ENCODE results near the gene MCTS1.

DNA sequence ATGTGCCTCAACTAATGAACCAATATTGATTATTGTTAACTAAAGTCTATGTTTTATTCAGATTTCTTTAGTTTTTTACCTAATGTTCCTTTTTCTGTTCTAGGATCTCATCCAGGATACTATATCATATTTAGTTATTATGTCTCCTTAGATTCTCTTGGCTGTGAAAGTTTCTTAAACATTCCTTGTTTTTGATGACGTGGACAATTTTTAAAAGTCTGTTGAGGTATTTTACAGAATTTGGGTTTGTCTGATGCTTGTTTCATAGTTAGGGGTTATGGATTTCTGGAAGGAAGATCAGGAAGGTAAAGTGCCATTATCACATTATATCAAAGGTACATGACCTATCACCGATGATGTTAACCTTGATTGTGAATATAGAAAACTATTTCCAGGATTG is 18.2 kb upstream of the MCTS1 start:
- no peak for TF ChIP-seq TAF1 (IDR thresholded peaks at IDR 0.05; ENCODE audit: low read depth, low read length)
- no peak for TF ChIP-seq POLR2AphosphoS5 (IDR thresholded peaks at IDR 0.05; ENCODE audit: low read depth, low read length)
- TF ChIP-seq POLR2A (IDR thresholded peaks at IDR 0.05; ENCODE audit: low read depth, low read length): no peak

All from GM12891 (cell line).